Measurements from ENCODE around the gene TIMD4. TPM values are rescaled to one million over a fixed set of nuclear protein-coding genes. Genes with fewer than 3 reads are reported as not detected.

TIMD4 gene
- total RNA-seq, 1 experiment from 2014 or later: not detected

- no peak overlapping the region for H2AFZ ChIP-seq (ENCODE audit: low read length)
- H3K27ac Mint-ChIP-seq: no peak overlapping the region
Observed at GRCh38 chr5:156929366-156929948, 33.6 kb downstream of the TIMD4 start.

More at GRCh38 chr5:156929366-156929948, 33.6 kb downstream of the TIMD4 start:
- Histone ChIP-seq H2AK5ac (ENCODE audit: insufficient read length, low read length) (no peak overlapping the region), H2BK15ac (ENCODE audit: low read depth, low read length) (no peak overlapping the region), H3K27ac (ENCODE audit: insufficient read length, low read depth, low read length) (no peak overlapping the region), H3K79me2 (ENCODE audit: insufficient read depth, low read length) (no peaks in the 10 kb centered on the region), H4K8ac (replicated peaks; ENCODE audit: insufficient read length, low read depth, low read length) (no peak overlapping the region), H3K4me2 (ENCODE audit: insufficient read depth, insufficient read length, low read length) (no peak overlapping the region), H3K23me2 (ENCODE audit: insufficient read length, low read depth, low read length, poor library complexity, severe bottlenecking) (no peaks in the 10 kb centered on the region), H2BK120ac (ENCODE audit: low read depth, low read length, poor library complexity, severe bottlenecking) (no peak overlapping the region), H3K27me3 (ENCODE audit: insufficient read depth, low read length) (no peaks in the 10 kb centered on the region), H4K91ac (ENCODE audit: insufficient read length, low read depth, low read length) (no peak overlapping the region), H3K4me1 (ENCODE audit: insufficient read depth, low read length) (no peaks in the 10 kb centered on the region), H4K20me1 (ENCODE audit: control insufficient read depth, insufficient read depth, insufficient read length) (no peaks in the 10 kb centered on the region), H3T11ph (ENCODE audit: low read length) (no peak overlapping the region), H2BK12ac (ENCODE audit: insufficient read length, low read depth, low read length) (no peak overlapping the region), H3K4ac (ENCODE audit: low read depth, low read length) (no peak overlapping the region), H3K18ac (ENCODE audit: insufficient read length, low read depth, low read length) (no peak overlapping the region), H3K9me3 (ENCODE audit: control insufficient read depth, low read depth, low read length) (no peaks in the 10 kb centered on the region), H3K79me1 (ENCODE audit: insufficient read depth, low read depth, low read length, poor library complexity, severe bottlenecking) (no peaks in the 10 kb centered on the region), H3K23ac (ENCODE audit: insufficient read length, low read depth, low read length) (no peak overlapping the region), H3K14ac (ENCODE audit: insufficient read depth, low read length) (no peak overlapping the region), H3K9ac (ENCODE audit: extremely low read depth, insufficient read length, low read length) (no peak overlapping the region), H3K56ac (ENCODE audit: insufficient read length, low read depth, low read length) (no peak overlapping the region), H2BK5ac (ENCODE audit: insufficient read length, low read length) (no peak overlapping the region), H2BK20ac (ENCODE audit: low read depth, low read length, poor library complexity, severe bottlenecking) (no peak overlapping the region), H4K5ac (ENCODE audit: insufficient read length, low read depth, low read length) (no peak overlapping the region)
- no CpG with 5 or more reads among the region's 3 CpGs for WGBS (ENCODE audit: extremely low coverage, insufficient read length, low lambda C conversion rate)
- H3K4me3 Mint-ChIP-seq: no peak overlapping the region
- DNase-seq: no peak
- H3K9me3 Mint-ChIP-seq: peaks cover 2 to 4% of the 10 kb centered on the region in 2 experiments; a peak in 4 of 5 replicates
- no peak for TF ChIP-seq CTCF (conservative IDR thresholded peaks at IDR 0.05)
- H3K27me3 Mint-ChIP-seq (ENCODE audit: low read depth): no peaks in the 10 kb centered on the region; the same call in none of the 2 replicates
- H3K4me1 Mint-ChIP-seq: peaks cover 0 to 3% of the 10 kb centered on the region in 2 experiments; a peak in 1 of 4 replicates
- H3K36me3 Mint-ChIP-seq (ENCODE audit: insufficient read depth in 1 of 3, low read depth in 3 of 3): peaks cover 2 to 5% (median 2%) of the 10 kb centered on the region in 3 experiments; a peak in 3 of 7 replicates

All from H9 (cell line).